Measurements from ENCODE around the gene DYNLT2. TPM values are rescaled to one million over a fixed set of nuclear protein-coding genes. Genes with fewer than 3 reads are reported as not detected.

The DYNLT2 gene
- polyA plus RNA-seq, 6 donors from 2014 or later = 0.56 to 0.98 (median 0.57) TPM; not detected in 1

DNA sequence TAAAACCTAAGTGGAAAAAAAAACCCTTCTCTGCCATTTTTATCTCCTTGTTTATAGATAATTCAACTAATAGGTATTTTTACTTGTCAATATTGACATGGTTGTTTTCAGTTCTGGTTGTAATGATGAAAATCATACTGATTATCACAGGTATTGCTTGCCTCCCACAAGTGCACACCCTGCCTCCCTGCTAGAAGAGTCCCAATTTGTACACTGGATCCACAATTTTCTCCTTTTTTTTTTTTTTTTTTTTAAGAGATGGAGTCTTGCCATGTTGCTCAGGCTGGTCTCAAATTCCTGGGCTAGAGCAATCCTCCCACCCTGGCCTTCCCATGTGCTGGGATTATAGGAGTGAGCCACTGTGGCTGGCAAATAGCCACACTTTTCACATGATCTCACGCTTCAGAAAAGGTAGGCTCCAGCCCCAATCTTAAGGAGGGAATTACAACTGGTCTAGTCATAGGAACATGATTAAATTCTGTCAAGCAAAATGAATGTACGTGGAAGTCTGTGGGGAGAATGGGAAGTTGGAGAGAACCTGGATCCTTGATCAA is 12.3 kb downstream of the DYNLT2 start:
- no peaks in the 10 kb centered on the region for H3K4me1 Mint-ChIP-seq
- H3K4me3 Mint-ChIP-seq = no peak overlapping the region
- H3K9me3 Mint-ChIP-seq = no peaks in the 10 kb centered on the region
- H3K27me3 Mint-ChIP-seq = peaks cover 5 to 31% (median 25%) of the 10 kb centered on the region in 3 donors
- H3K36me3 Mint-ChIP-seq = no peaks in the 10 kb centered on the region
- H3K27ac Mint-ChIP-seq = no peak overlapping the region
- ATAC-seq (ENCODE audit: low read depth in 2 of 2) = no peak
- DNase-seq = no peak

DNA sequence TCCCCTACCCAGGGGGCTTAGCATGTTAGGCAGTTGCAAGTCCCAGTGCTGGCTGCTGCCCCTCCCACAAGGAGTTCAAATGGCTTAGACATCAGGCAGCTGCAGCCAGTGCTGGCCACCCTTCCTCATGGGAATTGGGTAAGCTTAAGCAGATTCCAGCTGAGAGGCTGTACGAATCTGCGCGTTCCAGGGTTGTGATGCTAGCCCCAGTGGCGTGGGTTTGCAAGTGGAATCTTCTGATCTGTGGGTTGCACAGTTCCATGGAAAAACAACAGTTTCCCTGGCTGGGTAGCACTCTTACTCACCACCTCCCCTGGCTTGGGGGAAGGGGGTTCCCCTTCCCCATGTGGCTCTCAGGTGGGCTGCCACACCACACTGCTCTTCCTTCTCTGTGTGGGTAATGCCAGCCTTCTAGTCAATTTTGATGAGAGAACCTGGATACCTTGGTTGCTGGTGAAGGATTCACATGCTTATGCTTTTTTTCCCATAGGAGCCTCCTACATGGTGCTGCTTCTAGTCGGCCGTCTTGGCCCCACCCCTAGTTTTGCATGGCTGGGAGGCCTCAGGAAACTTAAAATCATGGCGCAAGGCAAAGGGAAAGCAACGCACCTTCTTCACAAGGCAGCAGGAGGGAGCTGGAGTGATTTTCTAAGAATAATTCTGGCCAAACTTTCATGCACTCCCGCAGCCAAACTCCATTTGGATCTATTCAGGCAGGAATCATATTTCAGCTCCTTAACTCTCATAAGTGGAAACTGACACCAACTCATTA is 13.0 kb downstream of the DYNLT2 start:
- Mint-ChIP-seq H3K4me3 (no peak overlapping the region), H3K36me3 (no peaks in the 10 kb centered on the region)

DNA sequence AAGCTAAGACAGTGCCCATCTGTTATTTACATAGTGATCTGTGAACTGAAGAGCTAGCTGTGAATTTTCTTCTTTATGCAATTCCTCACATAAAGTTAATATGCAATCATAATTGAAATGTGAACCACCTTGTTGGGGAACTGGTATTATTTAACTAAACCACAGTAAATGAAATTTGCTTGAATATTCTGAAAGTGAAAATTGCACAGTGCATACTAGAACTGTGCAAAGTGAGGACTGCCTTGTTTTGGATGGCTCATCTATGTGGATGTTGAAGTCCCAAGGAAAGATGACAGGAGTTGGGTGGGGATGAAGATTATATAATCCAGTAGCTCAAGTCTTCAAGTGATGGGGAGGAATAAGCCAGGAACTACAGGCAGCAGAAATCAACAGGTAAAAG is 21.4 kb downstream of the DYNLT2 start:
- Mint-ChIP-seq H3K4me1 (peaks cover 5 to 8% (median 7%) of the 10 kb centered on the region in 3 donors), H3K4me3 (no peak overlapping the region), H3K36me3 (no peaks in the 10 kb centered on the region), H3K9me3 (peaks cover 0 to 2% (median 0%) of the 10 kb centered on the region in 7 donors), H3K27me3 (peaks cover 0 to 11% (median 3%) of the 10 kb centered on the region in 3 donors), H3K27ac (no peak overlapping the region)
- no peak for DNase-seq
- ATAC-seq (ENCODE audit: low read depth in 2 of 2) = no peak

More for the DNA sequence above, 13.0 kb downstream of the DYNLT2 start:
- Mint-ChIP-seq H3K27ac (no peak overlapping the region), H3K27me3 (peaks cover 5 to 33% (median 25%) of the 10 kb centered on the region in 3 donors), H3K9me3 (peaks cover 0 to 2% (median 0%) of the 10 kb centered on the region in 7 donors), H3K4me1 (no peaks in the 10 kb centered on the region)
- ATAC-seq (ENCODE audit: low read depth in 2 of 2) (no peak), DNase-seq (no peak)

DNA sequence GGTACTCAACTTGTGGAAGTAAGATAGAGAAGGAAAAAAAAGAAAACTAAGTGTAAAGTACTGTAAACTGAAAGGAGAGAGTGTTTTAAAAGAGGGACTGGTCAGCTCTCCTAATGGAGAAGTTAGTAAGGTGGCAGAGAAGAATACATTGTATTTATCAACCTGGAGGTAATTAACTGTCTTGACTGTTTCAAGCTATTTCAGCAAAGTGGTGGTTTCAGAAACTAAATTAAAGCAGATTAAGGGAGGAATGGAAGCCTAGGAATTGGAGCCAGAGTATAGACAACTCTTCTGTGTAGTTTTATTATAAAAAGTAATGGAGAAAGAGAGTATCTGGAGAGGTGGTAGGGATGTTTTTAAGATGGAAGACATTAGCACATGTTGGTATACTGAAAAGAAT is 24.4 kb downstream of the DYNLT2 start:
- ATAC-seq (ENCODE audit: low read depth in 2 of 2) (no peak), DNase-seq (no peak)
- peak overlapping the region in 2 of 6 donors; percentile 0 to 6 for H3K27ac Mint-ChIP-seq
- H3K9me3 Mint-ChIP-seq = no peaks in the 10 kb centered on the region
- no peaks in the 10 kb centered on the region for H3K27me3 Mint-ChIP-seq
- H3K4me3 Mint-ChIP-seq = peak overlapping the region in 1 of 8 donors; percentile 83
- no peaks in the 10 kb centered on the region for H3K36me3 Mint-ChIP-seq
- H3K4me1 Mint-ChIP-seq = peaks cover 12 to 15% (median 13%) of the 10 kb centered on the region in 3 donors

DNA sequence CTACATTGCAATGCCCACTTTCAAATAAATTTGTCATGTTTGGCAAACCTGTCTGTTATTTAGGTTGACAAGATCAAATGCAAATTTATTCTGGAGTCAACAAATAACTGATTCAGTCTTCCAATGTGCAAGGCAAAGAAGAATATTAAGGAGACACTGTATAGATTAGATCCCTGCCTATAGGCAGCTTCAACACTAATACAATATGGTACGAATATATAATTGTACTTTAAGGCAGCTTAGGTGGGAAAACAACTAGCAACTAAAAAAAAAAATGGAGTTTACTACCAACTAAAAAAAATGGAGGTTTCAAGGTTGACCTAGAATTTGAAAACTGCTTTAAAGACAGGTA is 25.3 kb downstream of the DYNLT2 start:
- Mint-ChIP-seq H3K9me3 (no peaks in the 10 kb centered on the region), H3K27me3 (no peaks in the 10 kb centered on the region), H3K4me1 (peaks cover 13 to 22% (median 16%) of the 10 kb centered on the region in 3 donors), H3K36me3 (no peaks in the 10 kb centered on the region), H3K27ac (peak overlapping the region in 3 of 6 donors; percentile 17 to 64 (median 48)), H3K4me3 (peak overlapping the region; percentile 13 to 93 (median 84))
- no peak for DNase-seq
- no peak for ATAC-seq (ENCODE audit: low read depth in 2 of 2)

DNA sequence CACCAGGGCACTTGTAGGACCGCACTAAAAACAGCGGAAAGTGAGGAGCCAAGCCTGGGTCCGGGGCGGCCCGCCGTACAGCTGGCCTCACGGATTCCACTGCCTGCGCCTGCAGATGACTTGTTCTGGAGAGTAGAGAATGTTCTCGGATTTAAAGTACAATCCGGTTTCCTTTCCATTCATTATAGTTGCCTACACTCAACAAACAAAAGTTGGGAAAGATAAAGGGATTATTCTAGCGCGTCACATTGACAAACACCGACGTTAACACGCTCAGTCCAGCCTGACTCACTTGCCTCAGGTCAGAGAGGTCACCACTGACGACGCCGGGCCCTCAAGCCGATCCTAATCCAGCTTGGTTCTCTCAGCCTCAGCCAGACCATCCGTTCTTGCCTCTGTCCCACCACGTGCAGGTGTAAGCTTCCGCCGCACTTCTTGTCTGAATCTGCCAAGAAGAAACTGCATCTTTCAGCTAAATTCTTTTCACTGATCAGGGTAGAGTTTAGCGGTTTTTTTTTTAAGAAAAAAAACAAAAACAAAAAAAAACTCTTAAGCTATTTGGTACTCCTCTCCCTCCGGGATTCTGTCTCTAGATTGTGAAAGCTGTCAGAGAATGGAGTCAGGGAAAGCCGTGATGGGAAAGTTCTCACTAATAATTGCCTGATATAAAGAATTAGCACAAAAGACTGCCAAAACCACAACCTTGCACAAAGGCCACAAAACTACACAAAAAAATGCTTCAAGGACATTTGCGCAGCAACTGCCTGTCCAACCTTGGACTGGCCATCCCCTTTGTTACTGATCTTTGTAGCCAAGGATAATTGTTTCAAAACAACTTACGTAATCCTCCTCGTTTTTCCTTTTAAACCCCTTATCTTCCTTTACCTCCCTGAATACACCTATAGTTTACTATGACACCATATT is 26.0 kb downstream of the DYNLT2 start:
- no peaks in the 10 kb centered on the region for H3K27me3 Mint-ChIP-seq
- peaks cover 16 to 22% (median 18%) of the 10 kb centered on the region in 3 donors for H3K4me1 Mint-ChIP-seq
- peak overlapping the region; percentile 58 to 93 (median 86) for H3K4me3 Mint-ChIP-seq
- H3K9me3 Mint-ChIP-seq = no peaks in the 10 kb centered on the region
- H3K36me3 Mint-ChIP-seq = no peaks in the 10 kb centered on the region
- DNase-seq = no peak
- H3K27ac Mint-ChIP-seq = peak overlapping the region in 5 of 6 donors; percentile 64 to 93 (median 86)
- no peak for ATAC-seq (ENCODE audit: low read depth in 2 of 2)

DNA sequence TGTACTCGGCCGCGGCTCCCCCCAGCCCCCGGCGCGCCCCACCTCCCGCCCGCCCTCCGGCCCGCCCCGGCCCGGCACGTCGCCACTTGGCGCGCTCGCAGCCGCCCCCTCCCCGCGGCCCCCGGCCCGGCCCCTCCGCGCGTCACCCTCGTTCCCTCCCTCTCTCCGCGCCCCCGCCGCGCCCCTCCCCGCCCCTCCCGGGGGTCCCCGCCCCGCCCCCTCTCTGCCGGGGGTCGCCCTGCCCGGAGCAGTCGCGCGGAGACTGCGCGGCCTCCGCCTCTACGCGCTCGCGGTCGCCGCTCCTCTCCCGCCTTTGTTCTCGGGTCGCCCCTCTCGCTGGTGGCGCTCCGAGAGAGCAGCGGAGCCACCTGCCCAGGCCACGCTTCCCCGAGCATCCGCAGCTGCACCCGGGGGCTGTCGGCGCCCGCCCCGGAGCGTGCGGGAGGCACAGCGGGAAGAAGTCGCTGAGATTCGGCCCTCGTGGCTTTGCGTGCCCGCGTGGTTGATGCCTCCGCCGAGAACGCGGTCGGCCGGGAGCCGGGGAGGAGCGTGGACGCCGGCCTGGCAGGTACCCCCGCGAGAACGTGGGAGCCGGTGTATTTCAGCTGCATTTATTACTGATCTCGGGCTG is 26.8 kb downstream of the DYNLT2 start, which contains the start of gene PHF10:
Gene PHF10, minus strand, starts transcription at position 7 of the 631 bp plus-strand sequence. CDS start 569 bp downstream, outside the sequence.
- Mint-ChIP-seq H3K27me3 (no peaks in the 10 kb centered on the region), H3K4me3 (peak within 1 kb of the TSS; percentile 82 to 97 (median 94)), H3K36me3 (no peaks in the 10 kb centered on the region), H3K9me3 (no peaks in the 10 kb centered on the region), H3K4me1 (peaks cover 22 to 26% (median 22%) of the 10 kb centered on the region in 3 donors), H3K27ac (peak within 1 kb of the TSS; percentile 82 to 97 (median 93))
- DNase-seq (peak; percentile 75), ATAC-seq (ENCODE audit: low read depth in 2 of 2) (peak; percentile 53 to 57)

DNA sequence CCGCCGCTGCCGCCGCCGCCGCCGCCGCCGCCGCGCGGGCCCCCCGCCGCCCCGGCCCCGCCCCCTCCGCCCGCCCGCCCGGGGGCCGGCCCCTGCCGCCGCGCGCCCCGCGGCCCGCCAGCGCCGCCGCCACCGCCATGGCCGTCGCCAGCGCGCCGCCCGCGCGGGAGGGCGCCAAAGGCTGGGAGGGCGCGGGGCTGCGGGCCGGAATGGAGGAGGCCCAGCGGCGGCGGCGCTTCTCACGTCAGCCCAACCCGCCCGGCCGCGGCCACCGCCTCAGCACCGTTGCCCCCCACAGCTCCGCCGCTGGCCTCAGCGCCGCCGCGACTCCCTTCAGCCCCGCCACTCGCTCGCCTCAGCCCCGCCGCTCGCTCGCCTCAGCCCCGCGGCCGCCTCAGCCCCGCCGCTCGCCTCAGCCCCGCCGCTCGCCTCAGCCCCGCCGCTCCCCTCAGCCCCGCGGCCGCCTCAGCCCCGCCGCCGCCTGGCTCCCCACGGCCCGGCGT is 27.3 kb downstream of the DYNLT2 start:
- DNase-seq (peak; percentile 53), ATAC-seq (ENCODE audit: low read depth in 2 of 2) (peak; percentile 44)
- Mint-ChIP-seq H3K27me3 (no peaks in the 10 kb centered on the region), H3K4me3 (peak overlapping the region in 7 of 8 donors; percentile 46 to 88 (median 59)), H3K27ac (peak overlapping the region in 2 of 6 donors; percentile 64 to 79), H3K4me1 (peaks cover 26 to 30% (median 27%) of the 10 kb centered on the region in 3 donors), H3K36me3 (no peaks in the 10 kb centered on the region), H3K9me3 (no peaks in the 10 kb centered on the region)

DNA sequence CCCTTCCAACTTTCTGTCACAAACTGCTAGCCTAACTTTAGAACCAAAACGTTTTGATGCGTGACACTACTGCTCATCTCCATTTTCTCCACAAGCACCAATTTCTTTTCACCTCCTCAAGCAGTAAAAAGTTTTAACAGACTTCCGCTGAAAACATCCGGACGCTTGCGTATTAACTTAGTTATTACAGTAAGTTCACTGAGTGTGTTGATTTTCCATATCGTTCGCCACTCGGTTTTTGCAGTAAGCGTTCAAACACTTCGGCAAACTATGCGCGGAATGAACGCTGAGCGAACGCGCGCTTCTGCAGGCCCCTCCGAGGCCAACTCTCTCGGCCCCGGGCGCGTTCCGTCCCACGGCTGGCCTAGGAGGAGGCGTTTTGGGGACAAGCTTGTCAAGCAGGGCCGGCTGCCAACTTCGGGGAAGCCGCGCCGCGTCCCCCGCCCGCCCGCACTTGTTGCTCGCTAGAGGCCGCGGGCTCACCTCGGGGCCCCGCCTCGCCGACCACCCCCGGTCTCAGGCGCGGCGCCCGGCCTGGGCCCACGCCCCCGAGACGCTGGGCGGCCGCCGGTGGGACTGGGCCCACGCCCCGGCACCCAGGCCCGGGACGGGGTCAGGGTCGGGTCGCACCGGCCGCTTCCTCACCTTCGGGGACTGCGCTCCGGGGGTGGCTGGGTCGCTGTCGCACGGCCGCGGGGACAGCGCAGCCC is 28.0 kb downstream of the DYNLT2 start:
- Mint-ChIP-seq H3K36me3 (no peaks in the 10 kb centered on the region), H3K27me3 (no peaks in the 10 kb centered on the region), H3K9me3 (no peaks in the 10 kb centered on the region), H3K4me1 (peaks cover 26 to 33% (median 28%) of the 10 kb centered on the region in 3 donors), H3K27ac (peak overlapping the region; percentile 61 to 99 (median 94)), H3K4me3 (peak overlapping the region; percentile 82 to 97 (median 94))
- peak; percentile 42 to 44 for ATAC-seq (ENCODE audit: low read depth in 2 of 2)
- peak; percentile 73 for DNase-seq

DNA sequence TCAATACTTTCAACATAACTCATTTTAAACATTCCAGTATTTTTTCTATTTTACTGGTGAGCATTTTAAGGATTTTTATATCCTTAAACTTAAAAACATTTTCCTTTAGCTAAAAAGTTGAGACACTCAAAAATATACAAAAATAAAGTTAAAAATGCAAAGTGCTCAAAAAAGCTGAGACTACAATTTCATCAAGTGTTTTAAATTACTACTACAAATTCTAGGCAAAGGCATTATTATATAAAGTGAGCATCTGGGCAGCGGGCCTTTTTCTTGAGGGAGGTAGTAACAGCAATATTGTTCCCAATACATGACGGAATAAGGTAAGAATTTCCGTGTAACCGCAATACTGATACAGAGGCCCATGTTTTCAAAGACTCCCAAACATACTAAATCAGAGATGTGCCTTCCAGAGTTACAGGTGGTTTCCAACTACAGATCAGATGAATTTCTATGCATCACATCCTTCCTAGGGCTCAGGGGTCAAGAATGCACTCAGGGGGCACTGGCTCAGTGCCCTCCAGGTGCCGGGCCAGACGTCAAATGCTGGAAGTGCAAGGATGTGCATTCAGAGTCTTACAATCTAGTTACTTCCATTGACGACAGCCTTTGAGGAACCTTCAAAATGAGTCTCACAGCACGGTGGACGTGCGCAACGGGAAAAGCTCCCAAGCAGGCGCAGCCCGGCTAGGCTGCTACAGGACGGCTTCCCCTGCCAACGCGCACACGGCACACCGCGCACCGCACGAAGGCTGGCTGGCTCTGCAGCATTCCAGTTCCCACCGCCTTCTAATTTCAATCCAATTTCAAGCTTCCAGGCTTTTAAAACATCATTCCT is 28.8 kb downstream of the DYNLT2 start:
- Mint-ChIP-seq H3K27ac (peak overlapping the region; percentile 61 to 99 (median 94)), H3K4me3 (peak overlapping the region; percentile 82 to 97 (median 94)), H3K4me1 (peaks cover 26 to 37% (median 28%) of the 10 kb centered on the region in 3 donors), H3K9me3 (no peaks in the 10 kb centered on the region), H3K27me3 (no peaks in the 10 kb centered on the region), H3K36me3 (no peaks in the 10 kb centered on the region)
- peak; percentile 41 for DNase-seq
- peak; percentile 11 to 14 for ATAC-seq (ENCODE audit: low read depth in 2 of 2)

DNA sequence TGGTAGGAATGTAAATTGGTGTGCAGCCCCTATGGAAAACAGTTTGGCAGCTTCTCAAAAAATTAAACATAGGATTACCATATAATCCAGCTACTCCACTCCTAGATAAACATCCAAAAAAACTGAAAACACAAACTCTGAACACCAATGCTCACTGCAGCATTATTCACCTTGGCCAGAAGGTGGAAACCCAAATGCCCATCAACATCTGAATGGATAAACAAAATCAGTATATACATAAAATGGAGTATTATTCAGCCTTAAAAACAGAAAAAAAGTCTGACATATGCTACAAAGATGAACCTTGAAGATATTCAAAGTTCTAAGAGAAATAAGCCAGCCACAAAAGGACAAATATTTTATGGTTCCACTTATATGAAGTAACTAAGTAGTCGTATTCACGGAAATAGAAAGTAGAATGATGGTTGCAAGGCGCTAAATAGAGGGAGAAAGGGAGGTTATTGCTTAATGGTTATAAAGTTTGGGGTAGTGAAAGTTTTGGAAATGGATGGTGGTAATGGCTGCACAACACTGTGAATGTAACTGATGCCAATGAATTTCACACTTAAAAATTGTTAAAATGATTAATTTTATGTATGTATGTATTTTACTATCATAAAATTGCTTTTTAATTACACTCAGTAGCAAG is 31.0 kb downstream of the DYNLT2 start:
- ATAC-seq (ENCODE audit: low read depth in 2 of 2) = no peak
- peaks cover 0 to 6% of the 10 kb centered on the region in 2 donors for H3K36me3 Mint-ChIP-seq
- DNase-seq = no peak
- peak overlapping the region in 2 of 6 donors; percentile 9 to 57 for H3K27ac Mint-ChIP-seq
- no peaks in the 10 kb centered on the region for H3K9me3 Mint-ChIP-seq
- no peaks in the 10 kb centered on the region for H3K27me3 Mint-ChIP-seq
- peak overlapping the region in 1 of 8 donors; percentile 41 for H3K4me3 Mint-ChIP-seq
- H3K4me1 Mint-ChIP-seq = peaks cover 18 to 34% (median 22%) of the 10 kb centered on the region in 3 donors

Data from naive B cell (primary cell).